Duodenal mucosa (tissue), 2 donors: Measurements from ENCODE around the gene PSMD5.

ENCODE experiments used
- H3K27ac ChIP-seq: one replicate; pipeline ENCODE4 v1.7.0; 2013; ENCODE audit warnings: low read depth, low read length
- H3K27me3 ChIP-seq, 2 donors: one replicate each; pipeline ENCODE4 v1.7.0; 2013; ENCODE audit warnings: low read length in 2 of 2, control low read depth in 1 of 2; ENCODE audit not compliant: insufficient read depth in 2 of 2, control insufficient read depth in 1 of 2
- H3K36me3 ChIP-seq, 2 donors: one replicate each; pipeline ENCODE4 v1.7.0; 2013; ENCODE audit warnings: low read length in 2 of 2, control low read depth in 1 of 2; ENCODE audit not compliant: insufficient read depth in 2 of 2, control insufficient read depth in 1 of 2
- H3K4me1 ChIP-seq, 2 donors: one replicate each; pipeline ENCODE4 v1.7.0; 2013; ENCODE audit warnings: low read length in 2 of 2, control low read depth in 1 of 2; ENCODE audit not compliant: insufficient read depth in 2 of 2, control insufficient read depth in 1 of 2
- H3K4me3 ChIP-seq, 2 donors: one replicate each; pipeline ENCODE4 v1.7.0; 2013; ENCODE audit warnings: low read length in 2 of 2, low read depth in 1 of 2
- H3K9ac ChIP-seq, 2 donors: one replicate each; pipeline ENCODE4 v1.7.0; 2013; ENCODE audit warnings: low read length in 2 of 2, low read depth in 1 of 2
- H3K9me3 ChIP-seq, 2 donors: one replicate each; pipeline ENCODE4 v1.7.0; 2013; ENCODE audit warnings: low read length in 2 of 2, control low read depth in 1 of 2; ENCODE audit not compliant: control insufficient read depth in 1 of 2

Gene PSMD5

DNA sequence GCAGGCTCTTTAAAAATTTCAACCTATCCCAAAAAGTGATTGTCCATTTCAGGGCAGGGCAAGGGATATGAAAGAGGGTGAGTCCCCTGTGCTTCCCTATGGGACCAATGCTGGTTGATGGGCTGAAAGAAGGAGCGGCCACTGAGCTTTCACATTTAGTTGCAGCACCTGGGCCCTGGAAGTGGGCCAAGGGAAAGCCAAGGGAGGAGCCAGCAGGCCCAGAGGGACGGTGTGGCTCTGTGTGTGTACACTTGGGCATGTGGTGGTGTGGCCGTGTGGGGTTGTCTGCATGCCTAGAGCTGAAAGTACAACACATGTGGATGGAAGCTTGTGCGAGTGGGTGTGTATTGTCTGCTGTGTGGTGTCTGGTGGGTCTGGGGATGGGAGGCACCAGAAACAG is 14.0 kb upstream of the PSMD5 start:
- no peaks in the 10 kb centered on the region for H3K9me3 ChIP-seq
- H3K27ac ChIP-seq = no peak overlapping the region
- H3K9ac ChIP-seq = no peak overlapping the region
- peaks cover 12 to 35% of the 10 kb centered on the region in 2 donors for H3K36me3 ChIP-seq
- peaks cover 4 to 5% of the 10 kb centered on the region in 2 donors for H3K4me1 ChIP-seq
- no peak overlapping the region for H3K4me3 ChIP-seq
- H3K27me3 ChIP-seq = no peaks in the 10 kb centered on the region

- no peak overlapping the region for H3K9ac ChIP-seq
- H3K4me3 ChIP-seq = no peak overlapping the region
- H3K36me3 ChIP-seq = peaks cover 12 to 28% of the 10 kb centered on the region in 2 donors
- H3K27ac ChIP-seq = no peak overlapping the region
- H3K4me1 ChIP-seq = peaks cover 4 to 5% of the 10 kb centered on the region in 2 donors
- no peaks in the 10 kb centered on the region for H3K27me3 ChIP-seq
- no peaks in the 10 kb centered on the region for H3K9me3 ChIP-seq
These were observed 13.3 kb upstream of the PSMD5 start for GRCh38 chr9:120855827-120856670.

DNA sequence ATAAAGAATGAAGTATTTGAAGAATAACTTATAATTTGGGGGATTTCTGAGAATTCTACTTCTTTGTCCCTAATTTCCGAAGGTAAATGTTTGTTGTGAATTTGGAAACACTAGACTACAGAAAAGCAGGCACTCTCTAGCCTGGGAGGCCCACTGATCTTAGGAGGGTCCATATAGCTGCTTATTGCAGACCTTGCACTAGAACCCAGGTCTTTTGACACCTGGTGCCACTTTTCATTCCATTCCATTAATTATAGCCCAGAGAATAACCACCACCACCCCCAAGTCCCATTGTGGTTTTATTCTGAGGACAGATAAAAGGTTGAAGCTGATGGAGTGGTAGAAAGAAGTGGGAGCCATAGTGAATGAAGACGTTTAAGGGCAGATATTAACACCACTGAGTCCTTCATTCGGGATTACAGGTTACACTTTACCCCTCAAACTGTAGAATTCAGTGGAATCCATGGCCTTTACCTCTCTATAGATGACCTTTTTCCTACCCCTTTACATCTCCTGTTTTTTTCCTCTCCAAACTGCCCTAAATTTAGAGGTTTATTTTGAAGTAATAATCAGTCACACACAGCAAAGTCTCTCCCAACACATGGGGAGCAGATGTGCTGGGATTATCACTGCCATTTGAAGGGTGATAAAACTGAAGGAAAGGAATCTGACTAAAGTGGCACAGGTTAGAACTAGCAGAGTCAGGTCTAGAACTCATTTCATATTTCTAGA is 12.0 kb upstream of the PSMD5 start:
- Histone ChIP-seq H3K4me3 (no peak overlapping the region), H3K27me3 (no peaks in the 10 kb centered on the region), H3K9me3 (no peaks in the 10 kb centered on the region), H3K4me1 (peaks cover 4 to 5% of the 10 kb centered on the region in 2 donors), H3K27ac (no peak overlapping the region), H3K36me3 (peaks cover 6 to 15% of the 10 kb centered on the region in 2 donors), H3K9ac (no peak overlapping the region)

DNA sequence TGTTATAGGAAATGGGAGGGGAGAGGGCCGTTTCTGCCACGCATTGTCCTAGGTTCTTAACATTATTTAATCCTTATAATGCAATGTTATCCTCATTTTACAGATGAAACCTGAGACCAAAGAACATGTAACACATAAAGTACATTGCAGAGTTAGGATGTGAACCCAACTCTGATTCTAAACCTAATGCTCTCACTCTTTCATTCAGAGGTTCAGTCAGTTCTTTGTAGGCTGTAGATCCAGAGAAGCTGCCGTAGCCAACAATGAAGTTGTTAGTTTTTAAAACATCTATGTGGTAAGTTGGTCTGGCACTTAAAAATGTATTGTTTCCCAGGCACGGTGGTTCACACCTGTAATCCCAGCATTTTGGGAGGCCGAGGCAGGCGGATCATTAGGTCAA is 10.5 kb upstream of the PSMD5 start:
- no peaks in the 10 kb centered on the region for H3K9me3 ChIP-seq
- no peak overlapping the region for H3K9ac ChIP-seq
- H3K27me3 ChIP-seq = no peaks in the 10 kb centered on the region
- H3K27ac ChIP-seq = no peak overlapping the region
- peaks cover 4 to 5% of the 10 kb centered on the region in 2 donors for H3K4me1 ChIP-seq
- H3K4me3 ChIP-seq = no peak overlapping the region
- H3K36me3 ChIP-seq = peaks cover 5 to 6% of the 10 kb centered on the region in 2 donors

DNA sequence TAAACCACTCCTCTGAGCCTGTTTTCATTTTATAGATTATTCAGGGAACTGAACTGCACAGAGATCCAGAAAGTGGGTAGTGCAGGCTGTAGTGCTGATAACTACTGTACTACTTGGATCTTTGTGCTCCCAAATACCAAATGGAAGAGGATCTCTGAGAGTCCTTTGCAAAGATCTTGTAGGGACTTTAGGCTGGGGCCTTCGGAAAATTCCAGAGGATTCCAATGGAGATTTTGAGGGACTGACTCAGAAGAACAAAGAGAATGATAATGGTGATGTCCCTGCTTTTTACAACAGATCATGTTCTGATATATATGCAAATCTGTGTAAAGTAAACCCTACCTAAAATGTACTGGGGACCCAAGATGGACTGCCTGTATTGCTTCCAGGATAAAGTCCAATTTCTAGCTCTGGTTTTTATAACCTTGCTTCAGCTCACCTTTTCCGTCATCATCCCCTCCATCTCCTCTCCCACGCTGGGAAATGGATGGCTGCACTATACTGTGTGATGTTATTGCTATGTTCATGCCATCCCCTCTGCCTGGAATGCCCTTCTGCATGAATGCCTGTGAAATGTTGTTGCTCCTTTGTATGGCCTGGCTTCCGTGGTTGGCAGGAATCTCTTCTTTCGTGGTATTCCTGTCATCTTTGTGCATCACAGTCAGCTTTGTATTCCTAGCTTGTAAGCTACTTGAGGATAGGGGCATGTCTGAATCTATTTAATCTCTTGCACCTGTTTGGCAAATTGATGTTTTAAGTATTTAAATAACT is 9.7 kb upstream of the PSMD5 start:
- peaks cover 3 to 4% of the 10 kb centered on the region in 2 donors for H3K4me1 ChIP-seq
- no peak overlapping the region for H3K9ac ChIP-seq
- no peak overlapping the region for H3K27ac ChIP-seq
- no peaks in the 10 kb centered on the region for H3K27me3 ChIP-seq
- H3K36me3 ChIP-seq = peaks cover under 1 to 4% of the 10 kb centered on the region in 2 donors
- H3K4me3 ChIP-seq = no peak overlapping the region
- no peaks in the 10 kb centered on the region for H3K9me3 ChIP-seq

- H3K4me1 ChIP-seq = no peaks in the 10 kb centered on the region
- no peaks in the 10 kb centered on the region for H3K36me3 ChIP-seq
- no peak overlapping the region for H3K4me3 ChIP-seq
- H3K27me3 ChIP-seq = no peaks in the 10 kb centered on the region
- H3K27ac ChIP-seq = no peak overlapping the region
- no peak overlapping the region for H3K9ac ChIP-seq
- no peaks in the 10 kb centered on the region for H3K9me3 ChIP-seq
These were observed 8.7 kb upstream of the PSMD5 start for GRCh38 chr9:120851449-120851848.

DNA sequence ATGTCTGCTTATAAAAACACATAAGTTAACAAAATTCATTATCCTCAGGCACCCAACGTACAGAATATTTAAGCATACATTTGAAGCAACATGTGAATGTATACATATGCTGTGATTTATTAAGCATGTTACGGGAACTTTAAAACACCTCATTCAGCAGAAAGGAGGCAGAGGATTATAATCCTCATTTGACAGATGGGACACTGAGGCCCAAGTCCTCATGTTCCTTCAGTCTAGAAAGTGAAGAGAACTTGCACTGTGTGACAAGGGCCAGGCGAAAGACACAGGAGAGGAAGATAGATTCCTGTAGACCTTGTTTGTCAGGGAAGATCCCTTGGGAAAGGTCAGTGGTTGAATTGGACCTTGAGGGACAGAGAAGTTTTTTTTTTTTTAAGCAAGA is 7.6 kb upstream of the PSMD5 start:
- Histone ChIP-seq H3K27ac (no peak overlapping the region), H3K4me3 (no peak overlapping the region), H3K36me3 (no peaks in the 10 kb centered on the region), H3K4me1 (no peaks in the 10 kb centered on the region), H3K27me3 (no peaks in the 10 kb centered on the region), H3K9me3 (no peaks in the 10 kb centered on the region), H3K9ac (no peak overlapping the region)

DNA sequence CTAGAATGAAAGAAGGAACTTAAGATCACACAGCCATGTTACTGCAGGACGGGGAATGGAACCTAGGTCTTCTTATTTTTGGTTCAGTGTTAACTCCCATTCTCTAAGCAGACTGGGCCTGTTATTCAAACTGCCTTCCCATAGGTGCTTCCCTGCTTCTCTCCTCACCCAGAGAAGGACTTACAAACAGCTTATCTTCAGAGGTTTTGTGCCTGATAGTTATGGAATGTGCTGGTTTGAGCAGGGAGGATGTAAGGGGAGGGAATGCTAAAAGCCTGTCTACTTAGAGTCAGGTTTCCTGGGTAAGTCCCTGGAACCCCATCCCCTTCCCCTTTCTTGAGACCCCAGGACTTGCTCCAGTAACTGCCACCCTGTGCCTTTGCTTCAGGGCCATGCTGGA is 4.2 kb upstream of the PSMD5 start:
- H3K9me3 ChIP-seq = no peaks in the 10 kb centered on the region
- no peaks in the 10 kb centered on the region for H3K27me3 ChIP-seq
- H3K27ac ChIP-seq = no peak overlapping the region
- no peak overlapping the region for H3K4me3 ChIP-seq
- H3K36me3 ChIP-seq = no peaks in the 10 kb centered on the region
- no peak overlapping the region for H3K9ac ChIP-seq
- H3K4me1 ChIP-seq = peaks cover 4 to 11% of the 10 kb centered on the region in 2 donors

- no peaks in the 10 kb centered on the region for H3K36me3 ChIP-seq
- H3K4me1 ChIP-seq = peaks cover 9 to 13% of the 10 kb centered on the region in 2 donors
- no peak overlapping the region for H3K4me3 ChIP-seq
- H3K9me3 ChIP-seq = no peaks in the 10 kb centered on the region
- no peak overlapping the region for H3K27ac ChIP-seq
- H3K27me3 ChIP-seq = no peaks in the 10 kb centered on the region
- no peak overlapping the region for H3K9ac ChIP-seq
These were observed 3.6 kb upstream of the PSMD5 start for GRCh38 chr9:120846251-120846889.
